A549 (cell line): Measurements from ENCODE around the gene FHAD1. TPM values are rescaled to one million over a fixed set of nuclear protein-coding genes. Genes with fewer than 3 reads are reported as not detected.

Experiments used
- ATAC-seq, 2 experiments: fragments of 200-7000 bp in 1 of 2; fragments of >200 bp in 1 of 2; cut with Nextera tagmentation in 1 of 2; cut with Tn5 transposase in 1 of 2; 3 replicates each; pipeline versions ENCODE4 v1.8.0 to v1.9.1; 2018 to 2020; ENCODE audit warnings: mild to moderate bottlenecking in 1 of 2, moderate library complexity in 1 of 2
- CTCF ChIA-PET: fragments of 300-600 bp; sonication (Branson Sonifier 250); formaldehyde crosslinking; extraction: SDS; loops from one replicate; lab custom pipeline; 2021; ENCODE audit warnings: antibody characterized with exemption, inconsistent platforms; lab: Yijun Ruan, JAX
- POLR2A ChIA-PET: fragments of 350-600 bp; formaldehyde crosslinking; extraction: SDS; loops from one replicate; lab custom pipeline; 2021; ENCODE audit warnings: antibody characterized with exemption, inconsistent platforms; lab: Yijun Ruan, JAX
- DNase-seq, 2 experiments: peaks; one replicate each; pipeline versions ENCODE4 v3.0.0 to v3.0.0-alpha.2; 2011 to 2016; ENCODE audit warnings: low read depth in 1 of 2, low spot score in 1 of 2
- FAIRE-seq: peaks from 2 replicates; lab custom pipeline; 2011; peaks lifted over from hg19 to GRCh38; lab: Jason Lieb, UNC
- H3K27ac ChIP-seq, 2 experiments: fragments of >200 bp; sonication (Bioruptor Twin); formaldehyde crosslinking; 3 replicates each; pipeline ENCODE4 v1.5.1; 2016 to 2017
- H3K4me1 ChIP-seq: fragments of >200 bp; sonication (Bioruptor Twin); formaldehyde crosslinking; 3 replicates; pipeline ENCODE4 v1.6.1; 2016
- H3K4me2 ChIP-seq: fragments of >200 bp; sonication (Bioruptor Twin); formaldehyde crosslinking; 3 replicates; pipeline ENCODE4 v1.6.1; 2016
- H3K4me3 ChIP-seq: fragments of >200 bp; sonication (Bioruptor Twin); formaldehyde crosslinking; 3 replicates; pipeline ENCODE4 v1.5.1; 2016
- H3K9me3 ChIP-seq: fragments of >200 bp; sonication (Bioruptor Twin); formaldehyde crosslinking; 3 replicates; pipeline ENCODE4 v1.6.1; 2016
- EHMT2 ChIP-seq: fragments of 200-600 bp; sonication (generic); IDR thresholded peaks from 2 replicates; pipeline ENCODE4 v1.6.1; 2016; ENCODE audit warnings: antibody characterized with exemption, low read depth, mild to moderate bottlenecking, moderate library complexity
- EP300 ChIP-seq, 2 experiments: fragments of >200 bp; sonication (Bioruptor Twin); formaldehyde crosslinking; IDR thresholded peaks; 2 replicates in 1 of 2; 3 replicates in 1 of 2; pipeline ENCODE4 v1.6.1; 2016 to 2017
- FOSL2 ChIP-seq, 2 experiments: fragments of 450-650 bp in 1 of 2; fragments of >200 bp in 1 of 2; sonication (Bioruptor Twin) in 1 of 2; formaldehyde crosslinking; IDR thresholded peaks; 2 replicates each; pipeline versions ENCODE4 v1.5.0 to v1.6.1; 2016 to 2020; ENCODE audit warnings: mild to moderate bottlenecking in 1 of 2, moderate library complexity in 1 of 2
- MYC ChIP-seq: IDR thresholded peaks from 2 replicates; pipeline ENCODE4 v1.6.1; 2012; ENCODE audit warnings: mild to moderate bottlenecking, inconsistent platforms, low read length, improper control_type of control experiment, borderline replicate concordance
- RARB ChIP-seq: fragments of 250-450 bp; sonication (Bioruptor Pico); IDR thresholded peaks from 2 replicates; pipeline ENCODE4 v1.8.0; 2021; ENCODE audit warnings: mild to moderate bottlenecking, moderate library complexity
- RCOR1 ChIP-seq: fragments of 150-350 bp; IDR thresholded peaks from 2 replicates; pipeline ENCODE4 v1.6.1; 2014; ENCODE audit warnings: antibody characterized with exemption, low read length, low read depth
- RNF2 ChIP-seq: fragments of 200-600 bp; sonication (generic); IDR thresholded peaks from 2 replicates; pipeline ENCODE4 v1.6.1; 2016; ENCODE audit warnings: low read depth, mild to moderate bottlenecking, antibody characterized with exemption, moderate library complexity, borderline replicate concordance
- SMC3 ChIP-seq: fragments of >200 bp; sonication (Bioruptor Twin); formaldehyde crosslinking; IDR thresholded peaks from 3 replicates; pipeline ENCODE4 v1.6.1; 2018; ENCODE audit warnings: inconsistent platforms
- WGBS: methylation state at CpG from one replicate; pipeline ENCODE4 v1.1.6; 2017; ENCODE audit errors: missing lambda C conversion rate; 5-methylcytosine and 5-hydroxymethylcytosine counted together
- polyA plus RNA-seq, 4 experiments: library from polyadenylated mRNA; depleted of rRNA in 3 of 4; stranded (reverse); fragments of >200 nt; fragmentation: RNase III in 1 of 4; extraction: RNeasy Plus Mini Kit Qiagen cat#74134 plus additional on column Dnase treatment in 1 of 4; gene quantifications; 2 replicates in 3 of 4; 3 replicates in 1 of 4; pipeline ENCODE4 v1.2.3, GENCODE V29; 2011 to 2017
- TF ChIP-seq, protein P1 (sequence below): IDR thresholded peaks from 2 replicates; pipeline ENCODE4 v1.6.1; 2012
- TF ChIP-seq, protein P2 (sequence below): fragments of 450-650 bp; IDR thresholded peaks from 2 replicates; pipeline ENCODE4 v1.6.1; 2014; ENCODE audit warnings: antibody characterized with exemption
- TF ChIP-seq, protein P3 (sequence below): fragments of >200 bp; sonication (Bioruptor Twin); formaldehyde crosslinking; IDR thresholded peaks from 2 replicates; pipeline ENCODE4 v1.6.1; 2016
- TF ChIP-seq, protein P4 (sequence below): fragments of >200 bp; sonication (Bioruptor Twin); formaldehyde crosslinking; IDR thresholded peaks from 3 replicates; pipeline ENCODE4 v1.5.1; 2016
- TF ChIP-seq, protein P5 (sequence below): fragments of >200 bp; sonication (Bioruptor Twin); formaldehyde crosslinking; IDR thresholded peaks from 3 replicates; pipeline ENCODE4 v1.6.1; 2016
- TF ChIP-seq, protein P6 (sequence below): fragments of 200-600 bp; sonication (generic); IDR thresholded peaks from 2 replicates; pipeline ENCODE4 v1.6.1; 2016; ENCODE audit warnings: antibody characterized with exemption, mild to moderate bottlenecking, moderate library complexity
- TF ChIP-seq, protein P7 (sequence below): IDR thresholded peaks from 2 replicates; pipeline ENCODE4 v1.6.1; 2012
- TF ChIP-seq, protein P8 (sequence below): fragments of 250-450 bp; sonication (Bioruptor Pico); IDR thresholded peaks from 2 replicates; pipeline ENCODE4 v1.5.0; 2021; ENCODE audit warnings: mild to moderate bottlenecking, moderate library complexity, borderline replicate concordance

The FHAD1 gene
- polyA plus RNA-seq, 2 of the 4 experiments (the other 2 are of a cell fraction): 0.31 to 0.32 TPM

DNA sequence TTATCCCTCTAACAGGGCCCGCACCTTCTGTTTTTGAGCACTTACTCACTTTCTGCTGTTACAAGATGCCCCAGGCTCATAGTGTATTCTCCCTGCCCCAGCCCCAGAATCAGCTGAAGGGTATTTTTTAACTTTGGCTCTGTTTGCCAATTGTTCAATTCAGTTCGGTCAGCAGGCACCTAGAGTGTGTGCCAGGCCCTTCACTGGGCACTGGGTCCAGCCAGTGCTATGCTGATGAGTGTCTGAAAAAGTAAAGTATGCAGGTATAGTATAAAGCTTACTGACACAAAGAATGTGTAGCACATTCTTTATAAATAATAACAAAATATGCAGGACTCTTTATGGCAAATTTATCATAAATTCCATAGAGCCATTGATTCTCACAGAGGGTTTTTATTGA is 35.0 kb downstream of the FHAD1 start (continued):
- TF ChIP-seq RCOR1: no peak

DNA sequence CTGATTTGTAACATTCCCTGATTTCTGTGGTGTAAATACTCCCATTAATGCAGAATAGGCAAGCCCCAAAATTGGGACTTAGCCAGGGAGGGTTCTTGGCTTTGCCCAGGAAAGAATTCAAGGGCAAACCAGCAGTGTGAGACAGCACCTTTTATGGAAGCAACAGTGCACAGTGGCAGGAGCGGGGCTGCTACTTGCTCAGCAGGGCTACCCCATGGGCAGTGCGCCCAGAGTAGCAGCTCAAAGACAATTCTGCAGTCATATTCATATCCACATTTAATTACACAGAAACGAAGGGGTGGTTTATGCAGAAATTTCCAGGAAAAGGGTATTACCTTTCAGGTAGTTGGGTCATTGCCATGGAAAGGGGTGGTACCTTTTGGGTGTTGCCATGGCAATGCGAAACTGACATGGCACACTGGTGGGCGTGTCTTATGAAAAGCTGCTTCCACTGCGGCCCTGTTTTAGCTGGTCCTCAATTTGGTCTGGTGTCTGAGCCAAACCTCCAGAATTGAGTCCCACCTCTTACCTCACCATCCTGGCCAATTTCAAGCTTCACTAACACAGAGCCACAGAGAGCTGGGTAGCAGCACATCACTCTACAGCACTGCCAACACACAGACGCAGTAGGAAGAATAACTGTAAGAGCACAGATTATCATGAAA is 35.9 kb downstream of the FHAD1 start:
- Histone ChIP-seq H3K4me2 (peak overlapping the region; percentile 60), H3K27ac (peak overlapping the region; percentile 68 to 83), H3K4me1 (peaks cover 37% of the 10 kb centered on the region), H3K9me3 (no peaks in the 10 kb centered on the region; the same call in 2 of the 3 replicates), H3K4me3 (no peak overlapping the region)
- POLR2A ChIA-PET: no interaction called here
- WGBS: 91% methylated on average over 7 of the region's 7 CpGs
- TF ChIP-seq, protein P1, sequence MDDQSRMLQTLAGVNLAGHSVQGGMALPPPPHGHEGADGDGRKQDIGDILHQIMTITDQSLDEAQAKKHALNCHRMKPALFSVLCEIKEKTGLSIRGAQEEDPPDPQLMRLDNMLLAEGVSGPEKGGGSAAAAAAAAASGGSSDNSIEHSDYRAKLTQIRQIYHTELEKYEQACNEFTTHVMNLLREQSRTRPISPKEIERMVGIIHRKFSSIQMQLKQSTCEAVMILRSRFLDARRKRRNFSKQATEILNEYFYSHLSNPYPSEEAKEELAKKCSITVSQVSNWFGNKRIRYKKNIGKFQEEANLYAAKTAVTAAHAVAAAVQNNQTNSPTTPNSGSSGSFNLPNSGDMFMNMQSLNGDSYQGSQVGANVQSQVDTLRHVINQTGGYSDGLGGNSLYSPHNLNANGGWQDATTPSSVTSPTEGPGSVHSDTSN: no peak
- TF ChIP-seq MYC (no peak), RARB (CRISPR knock-in tag) (no peak), SMC3 (no peak), RNF2 (no peak)
- TF ChIP-seq, protein P2, sequence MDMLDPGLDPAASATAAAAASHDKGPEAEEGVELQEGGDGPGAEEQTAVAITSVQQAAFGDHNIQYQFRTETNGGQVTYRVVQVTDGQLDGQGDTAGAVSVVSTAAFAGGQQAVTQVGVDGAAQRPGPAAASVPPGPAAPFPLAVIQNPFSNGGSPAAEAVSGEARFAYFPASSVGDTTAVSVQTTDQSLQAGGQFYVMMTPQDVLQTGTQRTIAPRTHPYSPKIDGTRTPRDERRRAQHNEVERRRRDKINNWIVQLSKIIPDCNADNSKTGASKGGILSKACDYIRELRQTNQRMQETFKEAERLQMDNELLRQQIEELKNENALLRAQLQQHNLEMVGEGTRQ: no peak
- TF ChIP-seq, protein P3, sequence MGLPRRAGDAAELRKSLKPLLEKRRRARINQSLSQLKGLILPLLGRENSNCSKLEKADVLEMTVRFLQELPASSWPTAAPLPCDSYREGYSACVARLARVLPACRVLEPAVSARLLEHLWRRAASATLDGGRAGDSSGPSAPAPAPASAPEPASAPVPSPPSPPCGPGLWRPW: no peak
- ATAC-seq (no peak), DNase-seq (peak in 1 of 2 experiments; percentile 25), FAIRE-seq (no peak)
- CTCF ChIA-PET: interaction anchor here (0.6 to 6.5 kb wide), 7 partner anchors 9 to 154 kb away, joined by 3 to 47 read pairs (median 5); no protein-coding TSS in a partner anchor

DNA sequence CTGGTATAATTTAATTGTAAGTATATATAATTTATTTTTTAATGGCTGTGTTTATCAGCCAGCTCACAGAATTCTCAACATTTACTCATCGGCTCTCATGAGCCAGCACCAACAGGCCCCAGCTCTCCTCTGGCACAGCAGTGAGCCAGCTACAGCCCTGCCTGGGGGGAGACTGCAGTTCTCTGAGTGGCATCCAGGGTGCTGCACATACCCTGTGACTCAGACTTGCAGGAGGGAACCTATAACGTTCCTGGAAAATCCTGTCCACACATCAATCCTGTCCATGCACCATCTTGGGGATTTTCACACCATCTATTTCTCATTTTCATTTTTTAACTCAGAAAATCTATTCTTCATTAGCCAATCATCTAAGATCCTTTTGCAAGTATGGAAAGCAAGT is 36.5 kb downstream of the FHAD1 start:
- H3K4me3 ChIP-seq: no peak overlapping the region; the same call in 2 of the 3 replicates
- ChIA-PET POLR2A (no interaction called here), CTCF (interaction anchor here (0.6 to 6.5 kb wide), 6 partner anchors 9 to 140 kb away, joined by 3 to 47 read pairs (median 6); no protein-coding TSS in a partner anchor)
- FAIRE-seq (no peak), ATAC-seq (peak; percentile 89 to 92), DNase-seq (peak; percentile 66 to 69)
- peaks cover 37% of the 10 kb centered on the region for H3K4me1 ChIP-seq
- H3K9me3 ChIP-seq: no peaks in the 10 kb centered on the region; the same call in 2 of the 3 replicates
- 29% methylated on average over 2 of the region's 2 CpGs for WGBS
- H3K27ac ChIP-seq: peak overlapping the region; percentile 68 to 83
- peak overlapping the region; percentile 60 for H3K4me2 ChIP-seq
- no peak for TF ChIP-seq EHMT2
- no peak for TF ChIP-seq FOSL2 (IDR thresholded peaks at IDR 0.05)
- peak; percentile 43 for TF ChIP-seq FOSL2 (CRISPR knock-in tag; IDR thresholded peaks at IDR 0.05)
- TF ChIP-seq, all 56 proteins: peak for 1

DNA sequence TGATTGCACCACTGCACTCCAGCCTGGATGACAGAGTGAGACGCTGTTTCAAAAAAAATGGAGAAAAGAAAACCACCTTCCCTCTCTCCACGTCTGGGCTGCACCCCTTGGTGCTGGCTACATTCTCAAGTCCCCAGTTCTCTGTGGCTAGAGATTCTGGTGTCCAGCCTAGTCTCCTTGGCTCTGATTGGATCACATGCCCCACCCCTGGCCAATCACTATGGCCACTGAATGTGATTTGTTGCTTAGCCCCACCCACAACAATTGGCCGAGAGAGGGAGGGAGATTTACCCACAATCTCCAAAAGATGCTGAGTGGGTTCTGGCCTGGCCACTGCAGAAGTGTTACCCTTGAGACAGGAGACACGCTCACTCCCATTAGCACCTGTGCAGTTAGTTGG is 39.4 kb downstream of the FHAD1 start:
- Histone ChIP-seq H3K27ac (peak overlapping the region; percentile 68 to 83; a peak in 5 of 6 replicates), H3K4me2 (no peak overlapping the region), H3K9me3 (no peaks in the 10 kb centered on the region; the same call in 2 of the 3 replicates), H3K4me3 (no peak overlapping the region), H3K4me1 (peaks cover 42% of the 10 kb centered on the region)
- 89% methylated on average over 4 of the region's 4 CpGs for WGBS
- DNase-seq (no peak), ATAC-seq (no peak), FAIRE-seq (no peak)
- ChIA-PET POLR2A (no interaction called here), CTCF (no interaction called here)
- TF ChIP-seq, protein P3: no peak
- TF ChIP-seq, protein P4, sequence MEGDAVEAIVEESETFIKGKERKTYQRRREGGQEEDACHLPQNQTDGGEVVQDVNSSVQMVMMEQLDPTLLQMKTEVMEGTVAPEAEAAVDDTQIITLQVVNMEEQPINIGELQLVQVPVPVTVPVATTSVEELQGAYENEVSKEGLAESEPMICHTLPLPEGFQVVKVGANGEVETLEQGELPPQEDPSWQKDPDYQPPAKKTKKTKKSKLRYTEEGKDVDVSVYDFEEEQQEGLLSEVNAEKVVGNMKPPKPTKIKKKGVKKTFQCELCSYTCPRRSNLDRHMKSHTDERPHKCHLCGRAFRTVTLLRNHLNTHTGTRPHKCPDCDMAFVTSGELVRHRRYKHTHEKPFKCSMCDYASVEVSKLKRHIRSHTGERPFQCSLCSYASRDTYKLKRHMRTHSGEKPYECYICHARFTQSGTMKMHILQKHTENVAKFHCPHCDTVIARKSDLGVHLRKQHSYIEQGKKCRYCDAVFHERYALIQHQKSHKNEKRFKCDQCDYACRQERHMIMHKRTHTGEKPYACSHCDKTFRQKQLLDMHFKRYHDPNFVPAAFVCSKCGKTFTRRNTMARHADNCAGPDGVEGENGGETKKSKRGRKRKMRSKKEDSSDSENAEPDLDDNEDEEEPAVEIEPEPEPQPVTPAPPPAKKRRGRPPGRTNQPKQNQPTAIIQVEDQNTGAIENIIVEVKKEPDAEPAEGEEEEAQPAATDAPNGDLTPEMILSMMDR: no peak
- TF ChIP-seq, protein P5, sequence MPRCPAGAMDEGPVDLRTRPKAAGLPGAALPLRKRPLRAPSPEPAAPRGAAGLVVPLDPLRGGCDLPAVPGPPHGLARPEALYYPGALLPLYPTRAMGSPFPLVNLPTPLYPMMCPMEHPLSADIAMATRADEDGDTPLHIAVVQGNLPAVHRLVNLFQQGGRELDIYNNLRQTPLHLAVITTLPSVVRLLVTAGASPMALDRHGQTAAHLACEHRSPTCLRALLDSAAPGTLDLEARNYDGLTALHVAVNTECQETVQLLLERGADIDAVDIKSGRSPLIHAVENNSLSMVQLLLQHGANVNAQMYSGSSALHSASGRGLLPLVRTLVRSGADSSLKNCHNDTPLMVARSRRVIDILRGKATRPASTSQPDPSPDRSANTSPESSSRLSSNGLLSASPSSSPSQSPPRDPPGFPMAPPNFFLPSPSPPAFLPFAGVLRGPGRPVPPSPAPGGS: no peak
- TF ChIP-seq, protein P6, sequence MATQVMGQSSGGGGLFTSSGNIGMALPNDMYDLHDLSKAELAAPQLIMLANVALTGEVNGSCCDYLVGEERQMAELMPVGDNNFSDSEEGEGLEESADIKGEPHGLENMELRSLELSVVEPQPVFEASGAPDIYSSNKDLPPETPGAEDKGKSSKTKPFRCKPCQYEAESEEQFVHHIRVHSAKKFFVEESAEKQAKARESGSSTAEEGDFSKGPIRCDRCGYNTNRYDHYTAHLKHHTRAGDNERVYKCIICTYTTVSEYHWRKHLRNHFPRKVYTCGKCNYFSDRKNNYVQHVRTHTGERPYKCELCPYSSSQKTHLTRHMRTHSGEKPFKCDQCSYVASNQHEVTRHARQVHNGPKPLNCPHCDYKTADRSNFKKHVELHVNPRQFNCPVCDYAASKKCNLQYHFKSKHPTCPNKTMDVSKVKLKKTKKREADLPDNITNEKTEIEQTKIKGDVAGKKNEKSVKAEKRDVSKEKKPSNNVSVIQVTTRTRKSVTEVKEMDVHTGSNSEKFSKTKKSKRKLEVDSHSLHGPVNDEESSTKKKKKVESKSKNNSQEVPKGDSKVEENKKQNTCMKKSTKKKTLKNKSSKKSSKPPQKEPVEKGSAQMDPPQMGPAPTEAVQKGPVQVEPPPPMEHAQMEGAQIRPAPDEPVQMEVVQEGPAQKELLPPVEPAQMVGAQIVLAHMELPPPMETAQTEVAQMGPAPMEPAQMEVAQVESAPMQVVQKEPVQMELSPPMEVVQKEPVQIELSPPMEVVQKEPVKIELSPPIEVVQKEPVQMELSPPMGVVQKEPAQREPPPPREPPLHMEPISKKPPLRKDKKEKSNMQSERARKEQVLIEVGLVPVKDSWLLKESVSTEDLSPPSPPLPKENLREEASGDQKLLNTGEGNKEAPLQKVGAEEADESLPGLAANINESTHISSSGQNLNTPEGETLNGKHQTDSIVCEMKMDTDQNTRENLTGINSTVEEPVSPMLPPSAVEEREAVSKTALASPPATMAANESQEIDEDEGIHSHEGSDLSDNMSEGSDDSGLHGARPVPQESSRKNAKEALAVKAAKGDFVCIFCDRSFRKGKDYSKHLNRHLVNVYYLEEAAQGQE: no peak
- TF ChIP-seq, protein P7, sequence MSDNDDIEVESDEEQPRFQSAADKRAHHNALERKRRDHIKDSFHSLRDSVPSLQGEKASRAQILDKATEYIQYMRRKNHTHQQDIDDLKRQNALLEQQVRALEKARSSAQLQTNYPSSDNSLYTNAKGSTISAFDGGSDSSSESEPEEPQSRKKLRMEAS: no peak
- no peak for TF ChIP-seq EP300 (IDR thresholded peaks at IDR 0.05)
- TF ChIP-seq, protein P8, sequence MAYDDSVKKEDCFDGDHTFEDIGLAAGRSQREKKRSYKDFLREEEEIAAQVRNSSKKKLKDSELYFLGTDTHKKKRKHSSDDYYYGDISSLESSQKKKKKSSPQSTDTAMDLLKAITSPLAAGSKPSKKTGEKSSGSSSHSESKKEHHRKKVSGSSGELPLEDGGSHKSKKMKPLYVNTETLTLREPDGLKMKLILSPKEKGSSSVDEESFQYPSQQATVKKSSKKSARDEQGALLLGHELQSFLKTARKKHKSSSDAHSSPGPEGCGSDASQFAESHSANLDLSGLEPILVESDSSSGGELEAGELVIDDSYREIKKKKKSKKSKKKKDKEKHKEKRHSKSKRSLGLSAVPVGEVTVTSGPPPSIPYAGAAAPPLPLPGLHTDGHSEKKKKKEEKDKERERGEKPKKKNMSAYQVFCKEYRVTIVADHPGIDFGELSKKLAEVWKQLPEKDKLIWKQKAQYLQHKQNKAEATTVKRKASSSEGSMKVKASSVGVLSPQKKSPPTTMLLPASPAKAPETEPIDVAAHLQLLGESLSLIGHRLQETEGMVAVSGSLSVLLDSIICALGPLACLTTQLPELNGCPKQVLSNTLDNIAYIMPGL (CRISPR knock-in tag): no peak
